GM18505 (cell line): ENCODE measurements around the gene USP49.

Source experiments
- ATAC-seq: cut with Tn5 transposase; IDR thresholded peaks from one replicate; pipeline ENCODE4 v1.9.1; 2021; ENCODE audit not compliant: unreplicated experiment
- POLR2A ChIP-seq: IDR thresholded peaks from 4 replicates; pipeline ENCODE4 v1.6.1; 2011; ENCODE audit warnings: borderline replicate concordance; ENCODE audit not compliant: insufficient read depth, insufficient read length; ENCODE audit errors: extremely low read depth

Gene USP49

GRCh38 chr6:41936073-41936837, 41.1 kb upstream of the USP49 start:
- ATAC-seq, result peak; percentile 48
- TF ChIP-seq POLR2A, result no peak

GRCh38 chr6:41935685-41936072, 40.5 kb upstream of the USP49 start:
- no peak for TF ChIP-seq POLR2A
- ATAC-seq, result no peak

- TF ChIP-seq POLR2A, result no peak
- ATAC-seq, result no peak
Measured at GRCh38 chr6:41935193-41935574, 40.0 kb upstream of the USP49 start.

- ATAC-seq, result no peak
- no peak for TF ChIP-seq POLR2A
Measured at GRCh38 chr6:41934278-41935192, 39.4 kb upstream of the USP49 start.

GRCh38 chr6:41932378-41932777, 37.2 kb upstream of the USP49 start:
- no peak for TF ChIP-seq POLR2A
- ATAC-seq, result no peak

GRCh38 chr6:41931792-41932191, 36.6 kb upstream of the USP49 start:
- ATAC-seq, result no peak
- no peak for TF ChIP-seq POLR2A

GRCh38 chr6:41929924-41930323, 34.7 kb upstream of the USP49 start:
- TF ChIP-seq POLR2A, result no peak
- no peak for ATAC-seq

- no peak for TF ChIP-seq POLR2A
- no peak for ATAC-seq
Measured at GRCh38 chr6:41927253-41927652, 32.1 kb upstream of the USP49 start.

- no peak for ATAC-seq
- no peak for TF ChIP-seq POLR2A
Measured at GRCh38 chr6:41922154-41922553, 27.0 kb upstream of the USP49 start.

GRCh38 chr6:41921712-41921998, 26.5 kb upstream of the USP49 start:
- ATAC-seq, result peak; percentile 7
- no peak for TF ChIP-seq POLR2A

- peak; percentile 92 for ATAC-seq
Measured at GRCh38 chr6:41920921-41921711, 25.9 kb upstream of the USP49 start, which contains the start of the genes BYSL and MED20. Gene BYSL, plus strand, starts transcription at chr6:41921499. Its CDS starts 64 bp downstream, at chr6:41921563. Gene MED20, minus strand, starts transcription at chr6:41921139. Its CDS starts 121 bp downstream, at chr6:41921018.

GRCh38 chr6:41917528-41917927, 22.4 kb upstream of the USP49 start:
- no peak for TF ChIP-seq POLR2A

More at GRCh38 chr6:41920921-41921711, 25.9 kb upstream of the USP49 start, which contains the start of the genes BYSL and MED20:
- TF ChIP-seq POLR2A, result peak; percentile 10

More at GRCh38 chr6:41917528-41917927, 22.4 kb upstream of the USP49 start:
- no peak for ATAC-seq
